Colonic mucosa (tissue), 4 donors: ENCODE measurements around the gene GNG3. TPM values are rescaled to one million over a fixed set of nuclear protein-coding genes. Genes with fewer than 3 reads are reported as not detected.

Source experiments
- DNase-seq: peaks from one replicate; pipeline ENCODE4 v3.0.0-alpha.2; 2020
- H3K27ac ChIP-seq: fragments of 200-600 bp; one replicate; pipeline ENCODE4 v1.8.0; 2021
- H3K27me3 ChIP-seq: fragments of 200-600 bp; one replicate; pipeline ENCODE4 v1.8.0; 2021
- H3K36me3 ChIP-seq: fragments of 200-600 bp; one replicate; pipeline ENCODE4 v1.8.0; 2021
- H3K4me1 ChIP-seq: fragments of 200-600 bp; one replicate; pipeline ENCODE4 v1.8.0; 2021; ENCODE audit warnings: mild to moderate bottlenecking
- H3K4me3 ChIP-seq: fragments of 200-600 bp; one replicate; pipeline ENCODE4 v1.8.0; 2021
- H3K9ac ChIP-seq, 2 donors: one replicate each; pipeline ENCODE4 v1.7.0; 2013; ENCODE audit warnings: control low read depth in 2 of 2, low read depth in 2 of 2, low read length in 2 of 2
- H3K9me3 ChIP-seq: fragments of 200-600 bp; one replicate; pipeline ENCODE4 v1.8.0; 2021
- CTCF ChIP-seq: fragments of 200-600 bp; IDR thresholded peaks from one replicate; pipeline ENCODE4 v1.8.0; 2022; ENCODE audit warnings: antibody characterized with exemption, mild to moderate bottlenecking
- intact Hi-C: fragments of 100-400 bp; cut with DNase I; formaldehyde crosslinking; loops from one replicate; pipeline ENCODE4 v1.14.1; 2022
- total RNA-seq, 2 donors: library from RNA; stranded (reverse); fragmentation: NEBNext Ultra II Directional in 1 of 2; extraction: Animal tissue kit (Norgen Biotek cat#: 25700) in 1 of 2; gene quantifications; one replicate each; pipeline ENCODE4 v1.2.1, GENCODE V29; 2021
- donor health status: healthy.
- donor health status: DM: no; HTN: no; CAD: no.
- donor health status: DM: no; HTN: no; CAD: no.

The GNG3 gene
- under 1 TPM in 1 of 2 donors, not detected in 1; 0.56 TPM for total RNA-seq

- H3K9me3 ChIP-seq, result no peaks in the 10 kb centered on the region
- H3K4me3 ChIP-seq, result peak within 1 kb of the TSS; percentile 71
- DNase-seq, result no peak
- H3K4me1 ChIP-seq, result peaks cover 8% of the 10 kb centered on the region
- peak within 1 kb of the TSS; percentile 91 for H3K27ac ChIP-seq
- no peaks in the 10 kb centered on the region for H3K36me3 ChIP-seq
- no peak for TF ChIP-seq CTCF
- H3K27me3 ChIP-seq, result no peaks in the 10 kb centered on the region
- intact Hi-C loops, result no loop called here
- peak within 1 kb of the TSS; percentile 75 to 95 for H3K9ac ChIP-seq
Observed at GRCh38 chr11:62707277-62707861, at the start of gene GNG3, which contains the start of gene BSCL2. Gene GNG3, plus strand, starts transcription at chr11:62707676. Its CDS starts 620 bp downstream, at chr11:62708296. Gene BSCL2, minus strand, starts transcription at chr11:62707424. Its CDS starts 229 bp downstream, at chr11:62707195.

GRCh38 chr11:62664405-62665074 lies 42.9 kb upstream of the GNG3 start:
- no peak for TF ChIP-seq CTCF
- peak; percentile 50 for DNase-seq
- Histone ChIP-seq H3K9ac (peak overlapping the region; percentile 89 to 99), H3K9me3 (no peaks in the 10 kb centered on the region), H3K4me1 (peaks cover 18% of the 10 kb centered on the region), H3K4me3 (peak overlapping the region; percentile 87), H3K27me3 (no peaks in the 10 kb centered on the region), H3K36me3 (no peaks in the 10 kb centered on the region), H3K27ac (peak overlapping the region; percentile 96)
- intact Hi-C loops, result no loop called here

GRCh38 chr11:62665075-62665598 lies 42.3 kb upstream of the GNG3 start, which contains the start of the genes C11orf98 and CSKMT:
Gene C11orf98, minus strand, starts transcription at chr11:62665210. Its CDS starts 41 bp downstream, at chr11:62665169.
Gene CSKMT, plus strand, starts transcription at chr11:62665312. Its CDS starts 568 bp downstream, at chr11:62665880.
- intact Hi-C loops, result no loop called here
- TF ChIP-seq CTCF, result no peak
- Histone ChIP-seq H3K4me3 (peak within 1 kb of the TSS; percentile 87), H3K36me3 (no peaks in the 10 kb centered on the region), H3K9me3 (no peaks in the 10 kb centered on the region), H3K4me1 (peaks cover 23% of the 10 kb centered on the region), H3K27ac (peak within 1 kb of the TSS; percentile 96), H3K9ac (peak within 1 kb of the TSS; percentile 89 to 99), H3K27me3 (no peaks in the 10 kb centered on the region)
- DNase-seq, result peak; percentile 98

GRCh38 chr11:62665599-62666258 lies 41.7 kb upstream of the GNG3 start:
- Histone ChIP-seq H3K4me3 (peak overlapping the region; percentile 87), H3K27me3 (no peaks in the 10 kb centered on the region), H3K9ac (peak overlapping the region; percentile 68 to 99), H3K36me3 (no peaks in the 10 kb centered on the region), H3K9me3 (no peaks in the 10 kb centered on the region), H3K4me1 (peaks cover 23% of the 10 kb centered on the region), H3K27ac (peak overlapping the region; percentile 96)
- DNase-seq, result peak; percentile 64
- intact Hi-C loops, result no loop called here
- no peak for TF ChIP-seq CTCF

- Histone ChIP-seq H3K9ac (peak overlapping the region; percentile 68 to 99), H3K4me1 (peaks cover 23% of the 10 kb centered on the region), H3K27me3 (no peaks in the 10 kb centered on the region), H3K36me3 (no peaks in the 10 kb centered on the region), H3K4me3 (peak overlapping the region; percentile 87), H3K27ac (peak overlapping the region; percentile 96), H3K9me3 (no peaks in the 10 kb centered on the region)
- intact Hi-C loops, result no loop called here
- DNase-seq, result no peak
- TF ChIP-seq CTCF, result no peak
Observed at GRCh38 chr11:62666259-62666926, 41.1 kb upstream of the GNG3 start.
